H9 (cell line): ENCODE measurements around the gene ANKRD13D. TPM values are rescaled to one million over a fixed set of nuclear protein-coding genes. Genes with fewer than 3 reads are reported as not detected.

Source experiments
- DNase-seq: peaks from one replicate; pipeline ENCODE4 v3.0.0-alpha.2; 2017
- H2AFZ ChIP-seq: one replicate; pipeline ENCODE4 v1.6.1; 2013; ENCODE audit warnings: mild to moderate bottlenecking, low read length, control low read depth, moderate library complexity
- H2AK5ac ChIP-seq: 2 replicates; pipeline ENCODE4 v1.6.1; 2013; ENCODE audit warnings: low read length, control low read depth, mixed read lengths; ENCODE audit not compliant: insufficient read length
- H2BK120ac ChIP-seq: one replicate; pipeline ENCODE4 v1.6.1; 2013; ENCODE audit warnings: low read depth, mild to moderate bottlenecking, low read length, control low read depth, inconsistent platforms; ENCODE audit not compliant: poor library complexity, severe bottlenecking
- H2BK12ac ChIP-seq: 2 replicates; pipeline ENCODE4 v1.6.1; 2013; ENCODE audit warnings: low read length, control low read depth, mixed read lengths, low read depth; ENCODE audit not compliant: insufficient read length
- H2BK15ac ChIP-seq: 2 replicates; pipeline ENCODE4 v1.6.1; 2013; ENCODE audit warnings: low read depth, low read length, control low read depth
- H2BK20ac ChIP-seq: one replicate; pipeline ENCODE4 v1.6.1; 2013; ENCODE audit warnings: low read depth, mild to moderate bottlenecking, low read length, control low read depth, inconsistent platforms; ENCODE audit not compliant: poor library complexity, severe bottlenecking
- H2BK5ac ChIP-seq: 2 replicates; pipeline ENCODE4 v1.6.1; 2013; ENCODE audit warnings: low read length, control low read depth, mixed read lengths; ENCODE audit not compliant: insufficient read length
- H3K14ac ChIP-seq: 2 replicates; pipeline ENCODE4 v1.6.1; 2013; ENCODE audit warnings: low read length, control low read depth; ENCODE audit not compliant: insufficient read depth
- H3K18ac ChIP-seq: 2 replicates; pipeline ENCODE4 v1.6.1; 2013; ENCODE audit warnings: low read depth, mild to moderate bottlenecking, mixed read lengths, low read length, control low read depth; ENCODE audit not compliant: insufficient read length
- H3K23ac ChIP-seq: 2 replicates; pipeline ENCODE4 v1.6.1; 2013; ENCODE audit warnings: low read length, control low read depth, mixed read lengths, low read depth; ENCODE audit not compliant: insufficient read length
- H3K23me2 ChIP-seq: 2 replicates; pipeline ENCODE4 v1.6.1; 2013; ENCODE audit warnings: low read depth, mild to moderate bottlenecking, mixed read lengths, low read length, control low read depth; ENCODE audit not compliant: insufficient read length, poor library complexity, severe bottlenecking
- H3K27ac ChIP-seq: 2 replicates; pipeline ENCODE4 v1.5.1; 2013; ENCODE audit warnings: low read length, control low read depth, mixed read lengths, low read depth; ENCODE audit not compliant: insufficient read length
- H3K27me3 ChIP-seq: 2 replicates; pipeline ENCODE4 v1.6.1; 2013; ENCODE audit warnings: low read length, control low read depth, inconsistent platforms; ENCODE audit not compliant: insufficient read depth
- H3K4ac ChIP-seq: 2 replicates; pipeline ENCODE4 v1.6.1; 2013; ENCODE audit warnings: low read depth, mild to moderate bottlenecking, control low read depth, inconsistent platforms, low read length, moderate library complexity
- H3K4me1 ChIP-seq: 2 replicates; pipeline ENCODE4 v1.6.1; 2013; ENCODE audit warnings: low read length, control low read depth, inconsistent platforms; ENCODE audit not compliant: insufficient read depth
- H3K4me2 ChIP-seq: 2 replicates; pipeline ENCODE4 v1.6.1; 2013; ENCODE audit warnings: low read length, control low read depth, mixed read lengths; ENCODE audit not compliant: insufficient read length, insufficient read depth
- H3K56ac ChIP-seq: 2 replicates; pipeline ENCODE4 v1.6.1; 2013; ENCODE audit warnings: low read depth, mild to moderate bottlenecking, mixed read lengths, low read length, control low read depth; ENCODE audit not compliant: insufficient read length
- H3K79me1 ChIP-seq: 2 replicates; pipeline ENCODE4 v1.6.1; 2013; ENCODE audit warnings: low read depth, mild to moderate bottlenecking, moderate library complexity, low read length, control low read depth, inconsistent platforms; ENCODE audit not compliant: insufficient read depth, poor library complexity, severe bottlenecking
- H3K79me2 ChIP-seq: 2 replicates; pipeline ENCODE4 v1.6.1; 2013; ENCODE audit warnings: low read length, control low read depth, inconsistent platforms; ENCODE audit not compliant: insufficient read depth
- H3K9ac ChIP-seq: 2 replicates; pipeline ENCODE4 v1.6.1; 2013; ENCODE audit warnings: low read length, control low read depth, mixed read lengths; ENCODE audit not compliant: insufficient read length; ENCODE audit errors: extremely low read depth
- H3K9me3 ChIP-seq: one replicate; pipeline ENCODE4 v1.6.1; 2013; ENCODE audit warnings: low read depth, low read length, inconsistent platforms; ENCODE audit not compliant: control insufficient read depth
- H3T11ph ChIP-seq: one replicate; pipeline ENCODE4 v1.6.1; 2013; ENCODE audit warnings: mild to moderate bottlenecking, low read length, control low read depth, inconsistent platforms
- H4K20me1 ChIP-seq: one replicate; pipeline ENCODE4 v1.6.1; 2013; ENCODE audit not compliant: control insufficient read depth, insufficient read length, insufficient read depth
- H4K5ac ChIP-seq: 2 replicates; pipeline ENCODE4 v1.6.1; 2013; ENCODE audit warnings: low read depth, mild to moderate bottlenecking, mixed read lengths, low read length, control low read depth; ENCODE audit not compliant: insufficient read length
- H4K8ac ChIP-seq: replicated peaks from 2 replicates; pipeline ENCODE4 v1.6.1; 2013; ENCODE audit warnings: low read length, control low read depth, mixed read lengths, low read depth; ENCODE audit not compliant: insufficient read length
- H4K91ac ChIP-seq: 2 replicates; pipeline ENCODE4 v1.6.1; 2013; ENCODE audit warnings: low read depth, mild to moderate bottlenecking, moderate library complexity, mixed read lengths, low read length, control low read depth; ENCODE audit not compliant: insufficient read length
- H3K27ac Mint-ChIP-seq, 3 experiments: 2 replicates in 2 of 3; 3 replicates in 1 of 3; pipeline ENCODE4 v1.8.0; 2020 to 2021; ENCODE audit warnings: mixed read lengths in 3 of 3, mild to moderate bottlenecking in 1 of 3, moderate library complexity in 1 of 3
- H3K27me3 Mint-ChIP-seq: 2 replicates; pipeline ENCODE4 v1.8.0; 2021; ENCODE audit warnings: low read depth, mild to moderate bottlenecking, moderate library complexity, mixed read lengths
- H3K36me3 Mint-ChIP-seq, 3 experiments: 2 replicates in 2 of 3; 3 replicates in 1 of 3; pipeline ENCODE4 v1.8.0; 2020 to 2021; ENCODE audit warnings: low read depth in 3 of 3, mixed read lengths in 3 of 3; ENCODE audit not compliant: insufficient read depth in 1 of 3
- H3K4me1 Mint-ChIP-seq, 2 experiments: 2 replicates each; pipeline ENCODE4 v1.8.0; 2020; ENCODE audit warnings: mixed read lengths in 2 of 2
- H3K4me3 Mint-ChIP-seq, 2 experiments: 2 replicates in 1 of 2; 3 replicates in 1 of 2; pipeline ENCODE4 v1.8.0; 2020 to 2021; ENCODE audit warnings: mild to moderate bottlenecking in 2 of 2, mixed read lengths in 2 of 2, moderate library complexity in 1 of 2
- H3K9me3 Mint-ChIP-seq, 2 experiments: 2 replicates in 1 of 2; 3 replicates in 1 of 2; pipeline ENCODE4 v1.8.0; 2020; ENCODE audit warnings: mild to moderate bottlenecking in 2 of 2, mixed read lengths in 2 of 2, moderate library complexity in 1 of 2
- CTCF ChIP-seq: fragments of 200-600 bp; sonication (generic); conservative IDR thresholded peaks from 3 replicates; pipeline ENCODE4 v1.8.0; 2021; ENCODE audit warnings: antibody characterized with exemption, mild to moderate bottlenecking
- WGBS: extraction: QIAGEN DNeasy Blood & Tissue Kit; methylation state at CpG from one replicate; pipeline ENCODE4 v1.1.7; 2013; ENCODE audit warnings: missing lambda C conversion rate, low lambda C conversion rate, mixed read lengths; ENCODE audit not compliant: insufficient read length; ENCODE audit errors: extremely low coverage; 5-methylcytosine and 5-hydroxymethylcytosine counted together
- total RNA-seq: library from RNA; stranded (reverse); gene quantifications from 2 replicates; pipeline ENCODE4 v1.2.1, GENCODE V29; 2021

Gene ANKRD13D
- total RNA-seq, 1 experiment from 2014 or later, result 42.1 TPM

- Histone ChIP-seq H2AFZ (no peak overlapping the region), H3K4me2 (no peak overlapping the region), H3K18ac (no peak overlapping the region), H2BK5ac (no peak overlapping the region), H3K56ac (no peak overlapping the region), H3K27me3 (no peaks in the 10 kb centered on the region), H4K91ac (no peak overlapping the region), H4K8ac (no peak overlapping the region), H2BK20ac (no peak overlapping the region), H4K5ac (no peak overlapping the region), H3K4ac (no peak overlapping the region), H3K27ac (no peak overlapping the region), H3K4me1 (peaks cover 5% of the 10 kb centered on the region; the same call in 1 of the 2 replicates), H3K23ac (no peak overlapping the region), H2AK5ac (no peak overlapping the region), H2BK120ac (no peak overlapping the region), H3K14ac (no peak overlapping the region), H2BK12ac (no peak overlapping the region), H3T11ph (no peak overlapping the region), H2BK15ac (no peak overlapping the region), H3K9ac (no peak overlapping the region), H3K23me2 (peaks cover 19% of the 10 kb centered on the region), H4K20me1 (no peaks in the 10 kb centered on the region), H3K9me3 (no peaks in the 10 kb centered on the region), H3K79me2 (peaks cover 21% of the 10 kb centered on the region; the same call in 1 of the 2 replicates), H3K79me1 (peaks cover 6% of the 10 kb centered on the region)
- Mint-ChIP-seq H3K4me1 (peaks cover 36 to 37% of the 10 kb centered on the region in 2 experiments), H3K27me3 (no peaks in the 10 kb centered on the region), H3K36me3 (peaks cover 41 to 75% (median 53%) of the 10 kb centered on the region in 3 experiments), H3K27ac (peak overlapping the region in 1 of 3 experiments; percentile 67; a peak in 1 of 7 replicates), H3K9me3 (no peaks in the 10 kb centered on the region), H3K4me3 (peak overlapping the region in 1 of 2 experiments; percentile 97; a peak in 2 of 5 replicates)
- TF ChIP-seq CTCF, result no peak
- WGBS, result no CpG with 5 or more reads among the region's 2 CpGs
- no peak for DNase-seq
These were observed 46.1 kb upstream of the ANKRD13D start for GRCh38 chr11:67243051-67243450.
